ENCODE data around the gene ACTR8. TPM values are rescaled to one million over a fixed set of nuclear protein-coding genes. Genes with fewer than 3 reads are reported as not detected.

The ACTR8 gene
- total RNA-seq, 1 donor from 2014 or later: 40.8 TPM

DNA sequence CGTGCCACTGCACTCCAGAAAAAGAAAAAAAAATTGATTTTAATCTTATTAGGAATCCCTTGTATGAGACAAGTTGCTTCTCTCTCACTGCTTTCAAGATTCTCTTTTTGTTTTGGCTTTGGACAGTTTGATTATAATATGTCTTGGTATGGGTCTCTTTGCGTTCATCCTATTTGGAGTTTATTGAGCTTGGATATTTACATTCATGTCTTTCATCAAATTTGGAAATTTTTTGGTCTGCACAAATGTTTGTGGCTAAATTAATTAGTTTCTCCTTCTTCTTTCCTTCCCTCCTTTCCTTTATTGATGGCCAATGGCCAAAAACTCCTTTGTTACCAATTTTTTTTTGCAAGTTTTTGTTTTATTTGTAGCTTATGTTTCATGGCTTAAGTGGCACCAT lies 37.8 kb upstream of the ACTR8 start:
- Mint-ChIP-seq H3K4me3 (no peak overlapping the region), H3K27ac (no peak overlapping the region), H3K9me3 (peaks cover 10% of the 10 kb centered on the region), H3K4me1 (no peaks in the 10 kb centered on the region), H3K27me3 (ENCODE audit: insufficient read depth, low read depth) (peaks cover 3% of the 10 kb centered on the region), H3K36me3 (no peaks in the 10 kb centered on the region)
- Histone ChIP-seq H3K9ac (no peak overlapping the region), H3K4me2 (no peak overlapping the region), H3K4me3 (no peak overlapping the region), H3K36me3 (peaks cover 5% of the 10 kb centered on the region), H3K4me1 (no peaks in the 10 kb centered on the region), H3F3A (ENCODE audit: low read depth) (no peaks in the 10 kb centered on the region), H3K27ac (no peak overlapping the region), H2AFZ (replicated peaks) (no peak overlapping the region), H4K20me1 (ENCODE audit: low read depth) (no peaks in the 10 kb centered on the region), H3K79me2 (ENCODE audit: low read depth) (no peaks in the 10 kb centered on the region), H3K27me3 (peaks cover 23% of the 10 kb centered on the region), H3K9me3 (ENCODE audit: low read depth) (no peaks in the 10 kb centered on the region)
- no peak for DNase-seq (ENCODE audit: low spot score)
- TF ChIP-seq EZH2 (IDR thresholded peaks at IDR 0.05): no peak
- TF ChIP-seq, protein P1, sequence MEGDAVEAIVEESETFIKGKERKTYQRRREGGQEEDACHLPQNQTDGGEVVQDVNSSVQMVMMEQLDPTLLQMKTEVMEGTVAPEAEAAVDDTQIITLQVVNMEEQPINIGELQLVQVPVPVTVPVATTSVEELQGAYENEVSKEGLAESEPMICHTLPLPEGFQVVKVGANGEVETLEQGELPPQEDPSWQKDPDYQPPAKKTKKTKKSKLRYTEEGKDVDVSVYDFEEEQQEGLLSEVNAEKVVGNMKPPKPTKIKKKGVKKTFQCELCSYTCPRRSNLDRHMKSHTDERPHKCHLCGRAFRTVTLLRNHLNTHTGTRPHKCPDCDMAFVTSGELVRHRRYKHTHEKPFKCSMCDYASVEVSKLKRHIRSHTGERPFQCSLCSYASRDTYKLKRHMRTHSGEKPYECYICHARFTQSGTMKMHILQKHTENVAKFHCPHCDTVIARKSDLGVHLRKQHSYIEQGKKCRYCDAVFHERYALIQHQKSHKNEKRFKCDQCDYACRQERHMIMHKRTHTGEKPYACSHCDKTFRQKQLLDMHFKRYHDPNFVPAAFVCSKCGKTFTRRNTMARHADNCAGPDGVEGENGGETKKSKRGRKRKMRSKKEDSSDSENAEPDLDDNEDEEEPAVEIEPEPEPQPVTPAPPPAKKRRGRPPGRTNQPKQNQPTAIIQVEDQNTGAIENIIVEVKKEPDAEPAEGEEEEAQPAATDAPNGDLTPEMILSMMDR (IDR thresholded peaks at IDR 0.05): no peak
- no peak for TF ChIP-seq EZH2phosphoT487 (IDR thresholded peaks at IDR 0.05)

DNA sequence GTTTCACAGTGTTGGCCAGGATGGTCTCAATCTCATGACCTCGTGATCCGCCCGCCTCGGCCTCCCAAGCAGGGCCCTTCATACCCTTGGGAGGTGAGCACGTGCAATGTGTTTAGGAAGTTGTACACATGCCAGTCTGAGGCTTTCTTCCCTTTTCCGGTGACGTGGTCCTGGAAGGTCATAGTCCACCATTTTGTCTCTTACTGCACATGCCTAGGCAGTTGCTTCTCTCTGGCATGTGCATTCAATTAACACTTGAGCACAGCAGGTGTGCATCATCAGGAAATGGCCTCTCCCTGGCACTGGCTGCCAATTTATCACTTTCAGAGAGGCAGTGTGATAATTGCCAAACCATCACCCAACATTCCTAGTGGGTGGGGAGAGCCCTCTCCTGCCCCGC lies 31.4 kb upstream of the ACTR8 start:
- peaks cover 2% of the 10 kb centered on the region for H3K27me3 Mint-ChIP-seq (ENCODE audit: insufficient read depth, low read depth)

DNA sequence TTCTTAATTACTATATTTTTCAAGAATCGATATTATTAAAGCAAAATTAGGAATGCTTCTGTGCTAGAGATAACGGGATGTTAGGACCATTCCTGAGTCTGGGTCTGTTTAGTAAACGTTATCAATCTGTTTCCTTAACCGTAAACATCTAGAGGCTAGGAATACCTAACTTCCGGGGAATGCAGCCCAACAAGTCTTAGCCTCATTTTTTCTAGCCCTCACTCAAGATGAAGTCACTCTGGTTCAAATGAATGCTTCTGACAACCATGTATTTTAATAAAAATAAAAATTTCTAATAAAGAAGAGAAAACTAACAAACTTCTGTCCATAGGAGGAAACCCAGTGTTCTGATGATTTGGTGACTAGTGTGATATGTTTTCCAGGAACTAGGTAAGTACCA lies 20.8 kb upstream of the ACTR8 start:
- no peaks in the 10 kb centered on the region for H4K20me1 ChIP-seq (ENCODE audit: low read depth)
- no peak overlapping the region for H3K4me3 ChIP-seq
- Mint-ChIP-seq H3K9me3 (peaks cover 4% of the 10 kb centered on the region), H3K27ac (no peak overlapping the region), H3K4me3 (no peak overlapping the region), H3K27me3 (ENCODE audit: insufficient read depth, low read depth) (no peaks in the 10 kb centered on the region), H3K4me1 (no peaks in the 10 kb centered on the region), H3K36me3 (no peaks in the 10 kb centered on the region)
- H3K4me2 ChIP-seq: no peak overlapping the region
- no peak overlapping the region for H3K9ac ChIP-seq
- no peak for TF ChIP-seq EZH2phosphoT487 (IDR thresholded peaks at IDR 0.05)
- H3K36me3 ChIP-seq: no peaks in the 10 kb centered on the region
- no peaks in the 10 kb centered on the region for H3K9me3 ChIP-seq (ENCODE audit: low read depth)
- no peak overlapping the region for H2AFZ ChIP-seq (replicated peaks)
- no peaks in the 10 kb centered on the region for H3K4me1 ChIP-seq
- peaks cover 23% of the 10 kb centered on the region for H3K27me3 ChIP-seq
- no peaks in the 10 kb centered on the region for H3K79me2 ChIP-seq (ENCODE audit: low read depth)
- H3F3A ChIP-seq (ENCODE audit: low read depth): no peaks in the 10 kb centered on the region
- no peak overlapping the region for H3K27ac ChIP-seq
- DNase-seq (ENCODE audit: low spot score): no peak

More for the DNA sequence above, 31.4 kb upstream of the ACTR8 start:
- Histone ChIP-seq H3K4me1 (no peaks in the 10 kb centered on the region), H3K36me3 (no peaks in the 10 kb centered on the region), H2AFZ (replicated peaks) (no peak overlapping the region), H3K27ac (no peak overlapping the region), H3K4me2 (no peak overlapping the region), H3K79me2 (ENCODE audit: low read depth) (no peaks in the 10 kb centered on the region), H3K27me3 (peaks cover 56% of the 10 kb centered on the region), H4K20me1 (ENCODE audit: low read depth) (no peaks in the 10 kb centered on the region), H3K9me3 (ENCODE audit: low read depth) (no peaks in the 10 kb centered on the region), H3K4me3 (no peak overlapping the region), H3F3A (ENCODE audit: low read depth) (no peaks in the 10 kb centered on the region), H3K9ac (no peak overlapping the region)
- Mint-ChIP-seq H3K4me3 (no peak overlapping the region), H3K27ac (no peak overlapping the region), H3K36me3 (no peaks in the 10 kb centered on the region), H3K4me1 (no peaks in the 10 kb centered on the region), H3K9me3 (no peaks in the 10 kb centered on the region)
- TF ChIP-seq, protein P1 (IDR thresholded peaks at IDR 0.05): no peak
- TF ChIP-seq EZH2phosphoT487 (IDR thresholded peaks at IDR 0.05) (no peak), EZH2 (IDR thresholded peaks at IDR 0.05) (no peak)
- no peak for DNase-seq (ENCODE audit: low spot score)

DNA sequence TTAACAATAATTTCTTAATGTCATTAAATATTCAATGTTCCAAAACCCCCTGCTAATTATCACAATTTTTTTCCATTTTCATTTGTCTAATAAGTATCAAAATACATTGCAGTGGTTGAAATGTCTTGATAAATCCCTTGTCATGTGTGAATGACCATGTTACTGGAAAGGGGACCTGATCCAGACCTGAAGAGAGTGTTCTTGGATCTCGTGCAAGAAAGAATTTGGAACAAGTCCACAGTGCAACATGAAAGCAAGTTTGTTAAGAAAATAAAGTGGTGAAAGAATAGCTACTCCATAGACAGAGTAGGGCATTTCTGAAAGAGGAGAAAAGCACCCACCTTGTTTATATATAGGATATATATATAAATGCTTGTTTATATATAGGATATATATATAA lies 20.1 kb upstream of the ACTR8 start:
- Mint-ChIP-seq H3K27me3 (ENCODE audit: insufficient read depth, low read depth) (no peaks in the 10 kb centered on the region), H3K27ac (no peak overlapping the region), H3K9me3 (peaks cover 4% of the 10 kb centered on the region), H3K4me1 (no peaks in the 10 kb centered on the region), H3K4me3 (no peak overlapping the region), H3K36me3 (no peaks in the 10 kb centered on the region)
- TF ChIP-seq, protein P1 (IDR thresholded peaks at IDR 0.05): no peak
- TF ChIP-seq EZH2phosphoT487 (IDR thresholded peaks at IDR 0.05): no peak
- TF ChIP-seq EZH2 (IDR thresholded peaks at IDR 0.05): no peak
- Histone ChIP-seq H3K36me3 (no peaks in the 10 kb centered on the region), H3K4me3 (no peak overlapping the region), H3K79me2 (ENCODE audit: low read depth) (no peaks in the 10 kb centered on the region), H3K27me3 (peaks cover 23% of the 10 kb centered on the region), H3F3A (ENCODE audit: low read depth) (no peaks in the 10 kb centered on the region), H4K20me1 (ENCODE audit: low read depth) (no peaks in the 10 kb centered on the region), H3K9ac (no peak overlapping the region), H3K27ac (no peak overlapping the region), H3K9me3 (ENCODE audit: low read depth) (no peaks in the 10 kb centered on the region), H2AFZ (replicated peaks) (no peak overlapping the region), H3K4me2 (no peak overlapping the region), H3K4me1 (no peaks in the 10 kb centered on the region)
- no peak for DNase-seq (ENCODE audit: low spot score)
